Caco-2 (cell line): ENCODE results near the gene SH3TC1. TPM values are rescaled to one million over a fixed set of nuclear protein-coding genes. Genes with fewer than 3 reads are reported as not detected.

ENCODE experiments used
- BruUV-seq: library from RNA; stranded (reverse); fragments of 400-500 nt; replicated peaks from 2 replicates; lab custom pipeline; 2021; lab: Mats Ljungman, UMichigan
- CTCF ChIA-PET: fragments of 300-600 bp; sonication (Branson Sonifier 250); formaldehyde crosslinking; loops from one replicate; lab custom pipeline; 2022; ENCODE audit warnings: antibody characterized with exemption; lab: Charles Lee
- POLR2A ChIA-PET: fragments of 300-600 bp; sonication (Branson Sonifier 250); formaldehyde crosslinking; loops from one replicate; lab custom pipeline; 2022; ENCODE audit warnings: antibody characterized with exemption; lab: Charles Lee
- DNase-seq, 2 experiments: peaks; one replicate each; pipeline versions ENCODE4 v3.0.0 to v3.0.0-alpha.2; 2020 to 2022
- H3K27me3 ChIP-seq: replicated peaks from 2 replicates; pipeline ENCODE4 v1.6.0; 2011; ENCODE audit warnings: low read length; ENCODE audit not compliant: control insufficient read depth, insufficient read depth
- H3K36me3 ChIP-seq: 2 replicates; pipeline ENCODE4 v1.5.1; 2011; ENCODE audit warnings: low read length; ENCODE audit not compliant: control insufficient read depth, insufficient read depth
- H3K4me1 ChIP-seq: fragments of 250-450 bp; sonication (Bioruptor Pico); 2 replicates; pipeline ENCODE4 v1.5.1; 2020; ENCODE audit warnings: mild to moderate bottlenecking
- H3K4me3 ChIP-seq: 2 replicates; pipeline ENCODE4 v1.5.1; 2011; ENCODE audit warnings: low read depth, mild to moderate bottlenecking, control low read depth, low read length
- H3K9me3 ChIP-seq: fragments of 250-450 bp; sonication (Bioruptor Pico); 2 replicates; pipeline ENCODE4 v1.5.1; 2020; ENCODE audit warnings: mild to moderate bottlenecking, moderate library complexity
- H3K27ac Mint-ChIP-seq: one replicate; pipeline ENCODE4 v1.8.0; 2022; ENCODE audit warnings: mixed read lengths; ENCODE audit not compliant: unreplicated experiment
- H3K27me3 Mint-ChIP-seq: one replicate; pipeline ENCODE4 v1.8.0; 2022; ENCODE audit warnings: mixed read lengths; ENCODE audit not compliant: insufficient read depth, unreplicated experiment
- H3K36me3 Mint-ChIP-seq: one replicate; pipeline ENCODE4 v1.8.0; 2022; ENCODE audit warnings: mild to moderate bottlenecking, mixed read lengths; ENCODE audit not compliant: insufficient read depth, unreplicated experiment
- H3K4me1 Mint-ChIP-seq: one replicate; pipeline ENCODE4 v1.8.0; 2022; ENCODE audit warnings: low read depth, mixed read lengths; ENCODE audit not compliant: unreplicated experiment
- H3K4me3 Mint-ChIP-seq: one replicate; pipeline ENCODE4 v1.8.0; 2022; ENCODE audit warnings: mild to moderate bottlenecking, moderate library complexity, mixed read lengths; ENCODE audit not compliant: unreplicated experiment
- H3K9me3 Mint-ChIP-seq: one replicate; pipeline ENCODE4 v1.8.0; 2022; ENCODE audit warnings: mixed read lengths; ENCODE audit not compliant: unreplicated experiment
- CTCF ChIP-seq, 2 experiments: fragments of 200-600 bp in 1 of 2; IDR thresholded peaks; 1 replicate in 1 of 2; 2 replicates in 1 of 2; pipeline versions ENCODE4 v1.5.1 to v1.8.0; 2011 to 2022; ENCODE audit warnings: antibody characterized with exemption in 1 of 2, control low read depth in 1 of 2, inconsistent platforms in 1 of 2, low read depth in 1 of 2, low read length in 1 of 2, mild to moderate bottlenecking in 1 of 2, moderate library complexity in 1 of 2; ENCODE audit not compliant: insufficient read depth in 1 of 2, severe bottlenecking in 1 of 2, unreplicated experiment in 1 of 2
- intact Hi-C: fragments of 100-400 bp; cut with micrococcal nuclease; formaldehyde crosslinking; loops from one replicate; pipeline ENCODE4 v1.10.0; 2022; ENCODE audit not compliant: unreplicated experiment
- total RNA-seq: library from RNA; stranded (reverse); gene quantifications from 2 replicates; pipeline ENCODE4 v1.2.3, GENCODE V29; 2022

The SH3TC1 gene
- total RNA-seq, 1 experiment from 2014 or later = 18.6 TPM

GRCh38 chr4:8280158-8280875 is 81.2 kb downstream of the SH3TC1 start:
- H3K36me3 ChIP-seq = no peaks in the 10 kb centered on the region
- DNase-seq = no peak
- no peak overlapping the region for H3K27ac Mint-ChIP-seq
- no peaks in the 10 kb centered on the region for H3K27me3 ChIP-seq
- peaks cover 2% of the 10 kb centered on the region for H3K27me3 Mint-ChIP-seq
- TF ChIP-seq CTCF (IDR thresholded peaks at IDR 0.05; ENCODE audit: insufficient read depth in 1 of 2, low read depth in 1 of 2, low read length in 1 of 2, severe bottlenecking in 1 of 2, unreplicated experiment in 1 of 2) = no peak
- no peak overlapping the region for H3K4me3 ChIP-seq
- ChIA-PET CTCF (interaction anchor here (1.1 kb wide), 1 partner anchor 104 kb away, joined by 3 read pairs; no protein-coding TSS in a partner anchor), POLR2A (no interaction called here)
- intact Hi-C loops = no loop called here
- no peaks in the 10 kb centered on the region for H3K36me3 Mint-ChIP-seq
- H3K4me3 Mint-ChIP-seq = no peak overlapping the region
- H3K9me3 ChIP-seq = no peaks in the 10 kb centered on the region
- no peaks in the 10 kb centered on the region for H3K4me1 ChIP-seq
- H3K4me1 Mint-ChIP-seq = no peaks in the 10 kb centered on the region
- BruUV-seq = no TSS peak
- no peaks in the 10 kb centered on the region for H3K9me3 Mint-ChIP-seq

- no TSS peak for BruUV-seq
- ChIA-PET CTCF (no interaction called here), POLR2A (no interaction called here)
These were observed 81.9 kb downstream of the SH3TC1 start for GRCh38 chr4:8280876-8281440.

More at GRCh38 chr4:8280876-8281440, 81.9 kb downstream of the SH3TC1 start:
- Mint-ChIP-seq H3K4me3 (no peak overlapping the region), H3K4me1 (no peaks in the 10 kb centered on the region), H3K27me3 (peaks cover 3% of the 10 kb centered on the region), H3K9me3 (no peaks in the 10 kb centered on the region), H3K27ac (no peak overlapping the region), H3K36me3 (no peaks in the 10 kb centered on the region)
- intact Hi-C loops = no loop called here
- Histone ChIP-seq H3K27me3 (no peaks in the 10 kb centered on the region), H3K9me3 (no peaks in the 10 kb centered on the region), H3K36me3 (no peaks in the 10 kb centered on the region), H3K4me3 (no peak overlapping the region), H3K4me1 (no peaks in the 10 kb centered on the region)
- DNase-seq = no peak
- TF ChIP-seq CTCF (IDR thresholded peaks at IDR 0.05; ENCODE audit: insufficient read depth in 1 of 2, low read depth in 1 of 2, low read length in 1 of 2, severe bottlenecking in 1 of 2, unreplicated experiment in 1 of 2) = no peak
